ENCODE results near the gene C10orf67.
"Not testable (repeated sequence)": the region's sequence is repeated elsewhere in the genome, so short reads cannot be mapped to it uniquely, and the experiment has no call there.

C10orf67 gene

GRCh38 chr10:23344241-23344841 lies at the start of gene C10orf67:
C10orf67 (minus strand) TSS chr10:23344797; CDS start chr10:23344774, 23 bp downstream.
- Mint-ChIP-seq H3K9me3 (no peaks in the 10 kb centered on the region), H3K27ac (peak within 1 kb of the TSS; percentile 88), H3K4me1 (peaks cover 35% of the 10 kb centered on the region), H3K4me3 (peak within 1 kb of the TSS; percentile 83), H3K36me3 (no peaks in the 10 kb centered on the region)
- ATAC-seq: peak; percentile 46
- DNase-seq (ENCODE audit: low spot score in 2 of 2): no peak

GRCh38 chr10:23391821-23392220 lies 47.2 kb upstream of the C10orf67 start:
- Mint-ChIP-seq H3K4me1 (peaks cover 5% of the 10 kb centered on the region), H3K36me3 (no peaks in the 10 kb centered on the region), H3K27ac (no peak overlapping the region), H3K4me3 (no peak overlapping the region), H3K9me3 (no peaks in the 10 kb centered on the region)
- ATAC-seq: peak; percentile 91
- no peak for DNase-seq (ENCODE audit: low spot score in 2 of 2)

GRCh38 chr10:23390809-23391208 lies 46.2 kb upstream of the C10orf67 start:
- Mint-ChIP-seq H3K4me3 (no peak overlapping the region), H3K9me3 (no peaks in the 10 kb centered on the region), H3K27ac (no peak overlapping the region), H3K4me1 (peaks cover 5% of the 10 kb centered on the region), H3K36me3 (no peaks in the 10 kb centered on the region)
- no peak for DNase-seq (ENCODE audit: low spot score in 2 of 2)
- no peak for ATAC-seq

- not testable (repeated sequence) for H3K4me3 Mint-ChIP-seq; ATAC-seq; H3K36me3 Mint-ChIP-seq; DNase-seq (ENCODE audit: low spot score in 2 of 2); H3K9me3 Mint-ChIP-seq; H3K4me1 Mint-ChIP-seq; H3K27ac Mint-ChIP-seq
Measured at GRCh38 chr10:23390408-23390807, 45.8 kb upstream of the C10orf67 start.

GRCh38 chr10:23387516-23387915 lies 42.9 kb upstream of the C10orf67 start:
- not testable (repeated sequence) for H3K4me1 Mint-ChIP-seq; H3K9me3 Mint-ChIP-seq; DNase-seq (ENCODE audit: low spot score in 2 of 2); ATAC-seq; H3K27ac Mint-ChIP-seq; H3K36me3 Mint-ChIP-seq; H3K4me3 Mint-ChIP-seq

GRCh38 chr10:23386052-23386451 lies 41.5 kb upstream of the C10orf67 start:
- H3K9me3 Mint-ChIP-seq: no peaks in the 10 kb centered on the region
- H3K36me3 Mint-ChIP-seq: no peaks in the 10 kb centered on the region
- no peak for ATAC-seq
- H3K4me1 Mint-ChIP-seq: peaks cover 5% of the 10 kb centered on the region
- no peak for DNase-seq (ENCODE audit: low spot score in 2 of 2)
- H3K27ac Mint-ChIP-seq: no peak overlapping the region
- H3K4me3 Mint-ChIP-seq: no peak overlapping the region

DNA sequence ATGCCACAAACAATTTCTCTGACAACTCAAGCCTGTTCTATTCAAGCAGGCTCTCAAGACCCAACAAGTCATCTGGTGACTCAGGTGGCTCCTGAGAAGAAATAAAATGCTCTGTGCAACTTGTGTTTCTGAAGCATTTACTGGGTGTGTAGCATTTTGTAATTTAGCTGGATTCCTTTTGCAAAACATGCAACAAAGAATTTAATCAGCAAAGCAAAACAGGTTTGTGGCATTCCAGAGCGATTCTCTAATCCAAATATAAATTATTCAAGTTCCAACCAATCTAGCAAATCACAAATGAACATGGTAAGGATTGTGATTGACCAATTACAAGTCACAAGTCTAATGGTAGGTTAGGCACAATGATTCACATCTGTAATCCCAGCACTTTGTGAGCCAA lies 39.8 kb upstream of the C10orf67 start:
- no peaks in the 10 kb centered on the region for H3K36me3 Mint-ChIP-seq
- no peak overlapping the region for H3K27ac Mint-ChIP-seq
- no peaks in the 10 kb centered on the region for H3K4me1 Mint-ChIP-seq
- no peaks in the 10 kb centered on the region for H3K9me3 Mint-ChIP-seq
- no peak overlapping the region for H3K4me3 Mint-ChIP-seq
- ATAC-seq: no peak
- no peak for DNase-seq (ENCODE audit: low spot score in 2 of 2)

DNA sequence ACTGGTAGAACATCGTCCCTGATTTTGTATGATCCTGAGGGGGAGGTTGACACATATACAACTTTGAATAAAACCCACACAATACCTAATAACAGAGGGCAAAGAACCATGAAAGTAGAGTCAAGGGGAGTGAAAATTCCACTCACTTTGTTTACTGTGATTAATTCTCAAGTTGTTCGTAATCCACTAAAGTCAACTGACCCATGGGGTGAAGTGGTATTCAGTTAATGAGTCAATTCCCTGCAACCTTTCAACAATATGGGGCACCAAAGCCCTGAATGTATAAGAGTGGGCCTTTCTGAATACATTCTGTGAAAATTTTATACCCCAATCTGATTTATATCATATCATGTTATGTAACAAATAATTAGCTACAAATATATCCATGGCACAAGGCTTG lies 39.0 kb upstream of the C10orf67 start:
- H3K4me3 Mint-ChIP-seq: no peak overlapping the region
- peaks cover 2% of the 10 kb centered on the region for H3K9me3 Mint-ChIP-seq
- DNase-seq (ENCODE audit: low spot score in 2 of 2) (no peak), ATAC-seq (no peak)
- no peaks in the 10 kb centered on the region for H3K4me1 Mint-ChIP-seq
- no peaks in the 10 kb centered on the region for H3K36me3 Mint-ChIP-seq
- no peak overlapping the region for H3K27ac Mint-ChIP-seq

DNA sequence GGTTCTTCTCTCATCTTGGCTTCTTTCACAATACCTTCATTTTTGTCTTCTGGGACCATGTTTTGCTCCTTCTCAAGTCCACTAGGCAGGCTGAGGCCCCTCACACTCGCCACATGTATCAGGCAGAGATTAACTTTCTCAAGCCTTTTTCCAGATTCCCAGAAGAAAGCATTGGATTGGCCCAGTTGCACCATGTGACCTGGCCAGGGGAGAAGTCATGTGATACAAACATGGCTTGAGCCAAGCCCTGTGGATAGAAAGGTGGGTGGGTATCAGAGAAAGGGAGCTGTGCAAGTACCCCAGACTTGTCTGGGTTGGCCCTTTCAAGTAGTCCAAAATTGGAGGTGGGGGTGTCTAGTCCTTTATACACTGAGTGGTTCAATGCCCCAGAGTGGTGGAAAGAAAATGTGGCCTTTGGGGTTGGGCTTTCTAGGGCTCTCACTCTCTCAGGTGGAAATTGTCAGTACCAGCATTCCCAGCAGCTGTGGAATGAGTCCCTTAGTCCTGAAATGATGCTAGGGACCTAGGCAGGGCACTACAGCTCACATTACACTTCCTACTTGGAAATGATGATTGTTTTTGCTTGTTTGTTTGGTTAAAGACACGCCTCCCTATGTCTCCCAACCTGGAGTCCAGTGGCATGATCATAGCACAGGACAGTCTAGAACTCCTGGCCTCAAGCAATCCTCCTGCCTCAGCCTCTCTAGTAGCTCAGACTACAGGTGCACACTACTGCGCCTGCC lies 36.9 kb upstream of the C10orf67 start:
- H3K9me3 Mint-ChIP-seq: peaks cover 2% of the 10 kb centered on the region
- H3K27ac Mint-ChIP-seq: no peak overlapping the region
- H3K4me3 Mint-ChIP-seq: no peak overlapping the region
- no peaks in the 10 kb centered on the region for H3K36me3 Mint-ChIP-seq
- no peaks in the 10 kb centered on the region for H3K4me1 Mint-ChIP-seq
- no peak for DNase-seq (ENCODE audit: low spot score in 2 of 2)
- ATAC-seq: no peak

GRCh38 chr10:23379686-23380085 lies 35.1 kb upstream of the C10orf67 start:
- H3K36me3 Mint-ChIP-seq: no peaks in the 10 kb centered on the region
- H3K9me3 Mint-ChIP-seq: peaks cover 2% of the 10 kb centered on the region
- H3K4me3 Mint-ChIP-seq: no peak overlapping the region
- DNase-seq (ENCODE audit: low spot score in 2 of 2): no peak
- ATAC-seq: no peak
- no peak overlapping the region for H3K27ac Mint-ChIP-seq
- no peaks in the 10 kb centered on the region for H3K4me1 Mint-ChIP-seq

DNA sequence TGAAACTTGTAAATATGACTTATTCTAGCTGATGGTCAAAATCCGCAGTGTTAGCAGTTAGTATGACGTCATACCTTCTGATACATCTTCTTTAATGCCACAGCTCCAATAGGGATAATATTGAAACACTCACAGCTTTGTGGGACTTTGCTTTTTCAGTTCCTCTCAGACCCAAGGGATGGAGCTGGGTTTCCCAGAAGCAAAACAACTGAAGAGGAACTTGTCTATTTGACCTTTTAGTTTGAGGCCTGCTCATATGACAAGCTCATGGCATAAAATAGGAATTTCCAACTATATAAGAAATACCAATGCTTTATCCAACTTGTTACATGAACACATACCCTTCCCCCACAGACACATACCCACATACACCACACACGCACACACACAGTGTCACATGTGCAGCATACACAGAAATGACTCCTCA lies 31.6 kb upstream of the C10orf67 start:
- Mint-ChIP-seq H3K36me3 (no peaks in the 10 kb centered on the region), H3K27ac (no peak overlapping the region), H3K9me3 (peaks cover 2% of the 10 kb centered on the region), H3K4me3 (no peak overlapping the region), H3K4me1 (no peaks in the 10 kb centered on the region)
- ATAC-seq: no peak
- no peak for DNase-seq (ENCODE audit: low spot score in 2 of 2)

GRCh38 chr10:23375366-23375765 lies 30.8 kb upstream of the C10orf67 start:
- H3K4me1 Mint-ChIP-seq: peaks cover 3% of the 10 kb centered on the region
- DNase-seq (ENCODE audit: low spot score in 2 of 2): no peak
- no peaks in the 10 kb centered on the region for H3K36me3 Mint-ChIP-seq
- no peak overlapping the region for H3K27ac Mint-ChIP-seq
- peaks cover 2% of the 10 kb centered on the region for H3K9me3 Mint-ChIP-seq
- H3K4me3 Mint-ChIP-seq: no peak overlapping the region
- no peak for ATAC-seq

GRCh38 chr10:23373156-23373555 lies 28.6 kb upstream of the C10orf67 start:
- H3K4me1 Mint-ChIP-seq: peaks cover 23% of the 10 kb centered on the region
- no peak overlapping the region for H3K4me3 Mint-ChIP-seq
- DNase-seq (ENCODE audit: low spot score in 2 of 2): no peak
- H3K36me3 Mint-ChIP-seq: no peaks in the 10 kb centered on the region
- H3K27ac Mint-ChIP-seq: no peak overlapping the region
- no peak for ATAC-seq
- H3K9me3 Mint-ChIP-seq: no peaks in the 10 kb centered on the region

DNA sequence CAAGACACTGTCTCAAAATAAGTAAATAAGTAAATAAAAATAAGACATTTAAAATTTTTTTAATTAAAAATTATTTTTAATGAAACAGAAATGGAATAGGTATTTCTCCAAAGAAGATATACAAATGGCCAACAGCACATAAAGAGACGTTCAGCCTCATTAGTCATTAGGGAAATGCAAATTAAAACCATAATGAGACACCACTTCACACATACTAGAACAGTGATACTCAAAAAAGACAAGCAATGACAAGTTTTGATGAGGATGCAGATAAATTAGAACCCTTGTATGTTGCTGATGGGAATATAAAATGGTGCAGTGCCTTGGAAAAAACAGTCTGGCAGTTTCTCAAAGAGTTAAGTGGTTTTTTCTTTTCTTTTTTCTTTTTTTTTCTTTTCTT lies 26.5 kb upstream of the C10orf67 start:
- no peak overlapping the region for H3K27ac Mint-ChIP-seq
- H3K4me3 Mint-ChIP-seq: no peak overlapping the region
- no peaks in the 10 kb centered on the region for H3K9me3 Mint-ChIP-seq
- H3K4me1 Mint-ChIP-seq: peaks cover 31% of the 10 kb centered on the region
- DNase-seq (ENCODE audit: low spot score in 2 of 2) (no peak), ATAC-seq (peak; percentile 61)
- no peaks in the 10 kb centered on the region for H3K36me3 Mint-ChIP-seq

DNA sequence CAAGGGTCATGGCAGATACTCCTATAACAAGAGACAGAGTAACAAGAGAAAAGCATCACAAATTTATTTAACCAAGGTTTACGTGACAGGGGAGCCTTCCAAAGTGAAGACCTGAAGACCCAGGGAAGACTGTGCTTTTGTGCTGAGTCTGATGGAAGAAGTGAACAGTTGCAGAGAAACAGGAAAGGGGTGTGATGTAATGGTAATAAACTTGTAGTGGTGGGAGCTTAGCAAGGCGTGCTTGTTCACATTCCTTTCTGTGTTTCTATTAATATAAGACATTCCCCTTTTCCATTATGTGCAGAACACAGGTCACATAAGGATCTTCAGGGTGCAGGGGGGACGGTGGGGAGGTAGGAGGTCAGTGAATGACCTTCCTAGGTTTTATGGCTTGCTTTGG lies 25.5 kb upstream of the C10orf67 start:
- Mint-ChIP-seq H3K4me3 (no peak overlapping the region), H3K27ac (peak overlapping the region; percentile 41), H3K36me3 (no peaks in the 10 kb centered on the region), H3K9me3 (no peaks in the 10 kb centered on the region), H3K4me1 (peaks cover 37% of the 10 kb centered on the region)
- no peak for DNase-seq (ENCODE audit: low spot score in 2 of 2)
- no peak for ATAC-seq

Measured in stimulated activated effector memory CD8-positive, alpha-beta T cell treated with anti-CD3 and anti-CD28 coated beads, Interleukin-12 subunit alpha, Interleukin-12 subunit beta, amount 100 ng/mL, for 72 hours (primary cell).